Mononuclear cell (primary cell): Measurements from ENCODE around the gene ARL5A. TPM values are rescaled to one million over a fixed set of nuclear protein-coding genes. Genes with fewer than 3 reads are reported as not detected.

Source experiments
- total RNA-seq: library from RNA; depleted of rRNA; stranded (reverse); fragments of >200 nt; gene quantifications from one replicate; pipeline ENCODE4 v1.2.3, GENCODE V29; 2012

Gene ARL5A
- total RNA-seq, 1 donor, result 34.8 TPM

Other genes starting within 250 kb of the ARL5A start
- gene NEB, start 93.9 kb downstream of the ARL5A start, total RNA-seq, result 2.0 TPM